SW 1271 (cell line): ENCODE data around the gene OTOG.

Source experiments
- DNase-seq, 2 experiments: peaks; one replicate each; lab custom pipeline; 2025; lab: John Stamatoyannopoulos, UW

The OTOG gene

GRCh38 chr11:17518366-17518765, 28.7 kb upstream of the OTOG start:
- no peak for DNase-seq

GRCh38 chr11:17519061-17519885, 27.8 kb upstream of the OTOG start:
- no peak for DNase-seq

GRCh38 chr11:17521106-17521900, 25.8 kb upstream of the OTOG start:
- DNase-seq, result no peak

GRCh38 chr11:17522655-17523054, 24.4 kb upstream of the OTOG start:
- DNase-seq, result no peak

GRCh38 chr11:17524221-17524620, 22.8 kb upstream of the OTOG start:
- no peak for DNase-seq

- no peak for DNase-seq
Observed at GRCh38 chr11:17525570-17525969, 21.5 kb upstream of the OTOG start.

GRCh38 chr11:17526326-17526725, 20.7 kb upstream of the OTOG start:
- no peak for DNase-seq

- no peak for DNase-seq
Observed at GRCh38 chr11:17526931-17527627, 20.0 kb upstream of the OTOG start.

- DNase-seq, result no peak
Observed at GRCh38 chr11:17527628-17527995, 19.4 kb upstream of the OTOG start.

- DNase-seq, result peak in 1 of 2 experiments; percentile 27
Observed at GRCh38 chr11:17528181-17528691, 18.8 kb upstream of the OTOG start.

- no peak for DNase-seq
Observed at GRCh38 chr11:17528906-17529843, 17.9 kb upstream of the OTOG start.

- no peak for DNase-seq
Observed at GRCh38 chr11:17529844-17530185, 17.2 kb upstream of the OTOG start.

GRCh38 chr11:17531071-17531600, 15.9 kb upstream of the OTOG start:
- no peak for DNase-seq

GRCh38 chr11:17531636-17532113, 15.4 kb upstream of the OTOG start:
- DNase-seq, result no peak

- no peak for DNase-seq
Observed at GRCh38 chr11:17532784-17533183, 14.3 kb upstream of the OTOG start.

GRCh38 chr11:17533341-17533740, 13.7 kb upstream of the OTOG start:
- DNase-seq, result no peak

- no peak for DNase-seq
Observed at GRCh38 chr11:17533778-17534415, 13.2 kb upstream of the OTOG start.

- no peak for DNase-seq
Observed at GRCh38 chr11:17535488-17535887, 11.6 kb upstream of the OTOG start.

- no peak for DNase-seq
Observed at GRCh38 chr11:17537261-17537660, 9.8 kb upstream of the OTOG start.

- no peak for DNase-seq
Observed at GRCh38 chr11:17538054-17538453, 9.0 kb upstream of the OTOG start.

- no peak for DNase-seq
Observed at GRCh38 chr11:17538731-17539130, 8.3 kb upstream of the OTOG start.
